Erythroblast (primary cell): ENCODE measurements around the gene CRYGN.

Experiments used
- GATA1 ChIP-seq: IDR thresholded peaks from 2 replicates; pipeline ENCODE4 v1.6.1; 2011; ENCODE audit warnings: low read depth, mild to moderate bottlenecking, control low read depth, low read length, moderate library complexity
- POLR2A ChIP-seq: IDR thresholded peaks from 2 replicates; pipeline ENCODE4 v1.6.1; 2011; ENCODE audit warnings: mild to moderate bottlenecking, low read length

GRCh38 chr7:151413241-151413640, 26.7 kb downstream of the CRYGN start:
- no peak for TF ChIP-seq POLR2A
- TF ChIP-seq GATA1: no peak
